ENCODE measurements around the gene SKA3.
"Not testable (repeated sequence)": the region's sequence is repeated elsewhere in the genome, so short reads cannot be mapped to it uniquely, and the experiment has no call there.

The SKA3 gene

GRCh38 chr13:21175656-21176214 is 617 bp downstream of the SKA3 start:
- Histone ChIP-seq H3K27ac (ENCODE audit: extremely low read depth, low read depth, low read length) (peak overlapping the region; percentile 87), H3K9me3 (ENCODE audit: control insufficient read depth, insufficient read depth, low read depth, low read length) (no peaks in the 10 kb centered on the region), H3K4me1 (ENCODE audit: control insufficient read depth, insufficient read depth, low read length) (no peaks in the 10 kb centered on the region), H3K36me3 (ENCODE audit: control insufficient read depth in 2 of 2, insufficient read depth in 1 of 2, low read length in 2 of 2) (peaks cover 16 to 24% of the 10 kb centered on the region in 2 experiments), H3K4me3 (ENCODE audit: low read depth, low read length) (peak overlapping the region; percentile 98)
- TF ChIP-seq KLF7 (tag by site-specific recombination; IDR thresholded peaks at IDR 0.05; ENCODE audit: borderline replicate concordance) (no peak), TRIM28 (IDR thresholded peaks at IDR 0.05; ENCODE audit: borderline replicate concordance, low read length) (no peak), ZNF175 (tag by site-specific recombination; IDR thresholded peaks at IDR 0.05) (no peak), ZNF707 (tag by site-specific recombination; IDR thresholded peaks at IDR 0.05) (no peak), BCL11A (tag by site-specific recombination; IDR thresholded peaks at IDR 0.05; ENCODE audit: low read depth) (no peak), ZNF266 (tag by site-specific recombination; IDR thresholded peaks at IDR 0.05; ENCODE audit: low read depth) (no peak), ZFP41 (tag by site-specific recombination; IDR thresholded peaks at IDR 0.05; ENCODE audit: borderline replicate concordance) (no peak), IKZF3 (tag by site-specific recombination; IDR thresholded peaks at IDR 0.05) (no peak), ZNF311 (tag by site-specific recombination; IDR thresholded peaks at IDR 0.05; ENCODE audit: borderline replicate concordance) (no peak)
- TF ChIP-seq, protein P1, sequence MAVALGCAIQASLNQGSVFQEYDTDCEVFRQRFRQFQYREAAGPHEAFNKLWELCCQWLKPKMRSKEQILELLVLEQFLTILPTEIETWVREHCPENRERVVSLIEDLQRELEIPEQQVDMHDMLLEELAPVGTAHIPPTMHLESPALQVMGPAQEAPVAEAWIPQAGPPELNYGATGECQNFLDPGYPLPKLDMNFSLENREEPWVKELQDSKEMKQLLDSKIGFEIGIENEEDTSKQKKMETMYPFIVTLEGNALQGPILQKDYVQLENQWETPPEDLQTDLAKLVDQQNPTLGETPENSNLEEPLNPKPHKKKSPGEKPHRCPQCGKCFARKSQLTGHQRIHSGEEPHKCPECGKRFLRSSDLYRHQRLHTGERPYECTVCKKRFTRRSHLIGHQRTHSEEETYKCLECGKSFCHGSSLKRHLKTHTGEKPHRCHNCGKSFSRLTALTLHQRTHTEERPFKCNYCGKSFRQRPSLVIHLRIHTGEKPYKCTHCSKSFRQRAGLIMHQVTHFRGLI (tag by site-specific recombination; IDR thresholded peaks at IDR 0.05): no peak
- TF ChIP-seq, protein P2, sequence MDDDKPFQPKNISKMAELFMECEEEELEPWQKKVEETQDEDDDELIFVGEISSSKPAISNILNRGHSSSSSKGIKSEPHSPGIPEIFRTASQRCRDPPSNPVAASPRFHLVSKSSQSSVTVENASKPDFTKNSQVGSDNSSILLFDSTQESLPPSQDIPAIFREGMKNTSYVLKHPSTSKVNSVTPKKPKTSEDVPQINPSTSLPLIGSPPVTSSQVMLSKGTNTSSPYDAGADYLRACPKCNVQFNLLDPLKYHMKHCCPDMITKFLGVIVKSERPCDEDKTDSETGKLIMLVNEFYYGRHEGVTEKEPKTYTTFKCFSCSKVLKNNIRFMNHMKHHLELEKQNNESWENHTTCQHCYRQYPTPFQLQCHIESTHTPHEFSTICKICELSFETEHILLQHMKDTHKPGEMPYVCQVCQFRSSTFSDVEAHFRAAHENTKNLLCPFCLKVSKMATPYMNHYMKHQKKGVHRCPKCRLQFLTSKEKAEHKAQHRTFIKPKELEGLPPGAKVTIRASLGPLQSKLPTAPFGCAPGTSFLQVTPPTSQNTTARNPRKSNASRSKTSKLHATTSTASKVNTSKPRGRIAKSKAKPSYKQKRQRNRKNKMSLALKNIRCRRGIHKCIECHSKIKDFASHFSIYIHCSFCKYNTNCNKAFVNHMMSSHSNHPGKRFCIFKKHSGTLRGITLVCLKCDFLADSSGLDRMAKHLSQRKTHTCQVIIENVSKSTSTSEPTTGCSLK (tag by site-specific recombination; IDR thresholded peaks at IDR 0.05): no peak
- POLR2A ChIA-PET: interaction anchor here (0.6 to 2.1 kb wide), 16 partner anchors 8 to 979 kb away, joined by 3 to 8 read pairs (median 4); partner anchors contain the start of genes MICU2 and XPO4
- CTCF ChIA-PET: interaction anchor here (1.0 kb wide), 1 partner anchor 24 kb away, joined by 3 read pairs; no protein-coding TSS in a partner anchor

GRCh38 chr13:21173767-21174166 is 2.6 kb downstream of the SKA3 start:
- H3K27ac ChIP-seq (ENCODE audit: extremely low read depth, low read depth, low read length); H3K9me3 ChIP-seq (ENCODE audit: control insufficient read depth, insufficient read depth, low read depth, low read length); CTCF ChIA-PET; POLR2A ChIA-PET; H3K4me1 ChIP-seq (ENCODE audit: control insufficient read depth, insufficient read depth, low read length); H3K4me3 ChIP-seq (ENCODE audit: low read depth, low read length): not testable (repeated sequence)
- H3K36me3 ChIP-seq (ENCODE audit: control insufficient read depth in 2 of 2, insufficient read depth in 1 of 2, low read length in 2 of 2): peaks cover 19 to 38% of the 10 kb centered on the region in 2 experiments

GRCh38 chr13:21171420-21171819 is 4.9 kb downstream of the SKA3 start:
- CTCF ChIA-PET: interaction anchor here (0.6 kb wide), 2 partner anchors 99 to 308 kb away, joined by 3 to 7 read pairs; no protein-coding TSS in a partner anchor
- TF ChIP-seq ZNF391 (tag by site-specific recombination; IDR thresholded peaks at IDR 0.05; ENCODE audit: borderline replicate concordance, low read depth) (no peak), SP7 (tag by site-specific recombination; IDR thresholded peaks at IDR 0.05) (no peak), ZNF777 (tag by site-specific recombination; IDR thresholded peaks at IDR 0.05; ENCODE audit: borderline replicate concordance) (no peak), ZXDB (tag by site-specific recombination; IDR thresholded peaks at IDR 0.05) (no peak), ZFP41 (tag by site-specific recombination; IDR thresholded peaks at IDR 0.05; ENCODE audit: borderline replicate concordance) (no peak), TRIM28 (IDR thresholded peaks at IDR 0.05; ENCODE audit: borderline replicate concordance, low read length) (no peak), ZNF292 (tag by site-specific recombination; IDR thresholded peaks at IDR 0.05; ENCODE audit: borderline replicate concordance, low read depth) (no peak), YY1 (tag by site-specific recombination; IDR thresholded peaks at IDR 0.05) (no peak), ZNF660 (tag by site-specific recombination; IDR thresholded peaks at IDR 0.05) (no peak), ZNF132 (tag by site-specific recombination; IDR thresholded peaks at IDR 0.05; ENCODE audit: borderline replicate concordance) (no peak), ZNF629 (tag by site-specific recombination; IDR thresholded peaks at IDR 0.05) (no peak), REST (tag by site-specific recombination; IDR thresholded peaks at IDR 0.05) (no peak), ZBTB1 (tag by site-specific recombination; IDR thresholded peaks at IDR 0.05) (no peak)
- TF ChIP-seq, protein P1 (tag by site-specific recombination; IDR thresholded peaks at IDR 0.05): no peak

More at GRCh38 chr13:21171420-21171819, 4.9 kb downstream of the SKA3 start:
- no peak overlapping the region for H3K27ac ChIP-seq (ENCODE audit: extremely low read depth, low read depth, low read length)
- peaks cover 18 to 47% of the 10 kb centered on the region in 2 experiments for H3K36me3 ChIP-seq (ENCODE audit: control insufficient read depth in 2 of 2, insufficient read depth in 1 of 2, low read length in 2 of 2)
- no peaks in the 10 kb centered on the region for H3K4me1 ChIP-seq (ENCODE audit: control insufficient read depth, insufficient read depth, low read length)
- no peak overlapping the region for H3K4me3 ChIP-seq (ENCODE audit: low read depth, low read length)
- POLR2A ChIA-PET: no interaction called here
- H3K9me3 ChIP-seq (ENCODE audit: control insufficient read depth, insufficient read depth, low read depth, low read length): no peaks in the 10 kb centered on the region
